Left renal pelvis (tissue), 4 donors: ENCODE results near the gene TNFRSF1A. TPM values are rescaled to one million over a fixed set of nuclear protein-coding genes. Genes with fewer than 3 reads are reported as not detected.
"Not testable (repeated sequence)": the region's sequence is repeated elsewhere in the genome, so short reads cannot be mapped to it uniquely, and the experiment has no call there.

Experiments used
- DNase-seq, 4 donors: peaks; one replicate each; pipeline ENCODE4 v3.0.0-alpha.2; 2013; ENCODE audit warnings: low read depth in 4 of 4, low spot score in 3 of 4
- polyA plus RNA-seq, 4 donors: library from polyadenylated mRNA; unstranded; fragments of 120-200 nt; gene quantifications; one replicate each; pipeline ENCODE4 v1.2.1, GENCODE V29; 2013; ENCODE audit not compliant: insufficient read length in 4 of 4

The TNFRSF1A gene
- polyA plus RNA-seq, 4 donors = 82.1 to 173 (median 109) TPM

DNA sequence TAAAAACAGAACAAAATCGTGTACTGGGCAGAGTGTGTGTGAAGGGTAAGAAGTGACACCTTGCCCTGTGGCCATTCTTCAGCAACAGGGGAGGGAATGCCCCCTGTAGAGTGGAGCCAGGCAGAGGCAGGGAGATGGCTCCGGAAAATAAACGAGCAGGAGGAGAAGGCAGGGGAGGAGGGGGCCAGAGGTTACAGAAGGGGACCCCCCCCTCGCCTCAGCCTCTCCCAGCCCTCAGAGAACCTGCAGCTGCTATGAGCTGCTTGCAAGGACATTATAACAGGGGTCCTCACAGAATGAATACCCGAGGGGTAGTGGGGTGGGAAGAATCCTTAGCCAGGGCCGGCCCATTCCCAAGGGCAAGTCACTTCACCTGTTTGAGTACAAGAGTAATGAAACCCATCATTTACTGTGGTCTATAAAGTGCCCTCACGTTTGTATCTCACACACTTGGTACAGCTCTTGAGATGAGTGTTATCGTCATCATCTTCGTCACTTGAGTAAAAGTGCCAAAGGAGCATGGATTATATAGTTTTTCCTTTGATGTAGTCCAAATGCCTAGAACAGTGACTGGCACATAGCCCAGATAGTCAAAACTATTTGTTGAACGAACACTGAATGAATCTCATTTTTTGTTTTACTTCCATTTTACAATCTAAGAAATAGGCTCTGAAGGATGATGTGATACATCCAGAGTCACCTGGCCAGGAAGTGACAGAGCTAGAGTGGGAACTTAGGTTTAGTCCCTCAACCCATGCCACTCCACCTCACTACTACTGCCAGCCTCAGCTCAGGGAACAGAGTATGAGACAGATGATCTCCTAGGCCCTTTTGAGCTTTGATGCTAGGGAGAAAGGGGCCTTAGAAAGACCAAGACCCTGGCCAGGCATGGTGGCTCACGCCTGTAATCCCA, 19.0 kb upstream of the TNFRSF1A start:
- DNase-seq = no peak

DNA sequence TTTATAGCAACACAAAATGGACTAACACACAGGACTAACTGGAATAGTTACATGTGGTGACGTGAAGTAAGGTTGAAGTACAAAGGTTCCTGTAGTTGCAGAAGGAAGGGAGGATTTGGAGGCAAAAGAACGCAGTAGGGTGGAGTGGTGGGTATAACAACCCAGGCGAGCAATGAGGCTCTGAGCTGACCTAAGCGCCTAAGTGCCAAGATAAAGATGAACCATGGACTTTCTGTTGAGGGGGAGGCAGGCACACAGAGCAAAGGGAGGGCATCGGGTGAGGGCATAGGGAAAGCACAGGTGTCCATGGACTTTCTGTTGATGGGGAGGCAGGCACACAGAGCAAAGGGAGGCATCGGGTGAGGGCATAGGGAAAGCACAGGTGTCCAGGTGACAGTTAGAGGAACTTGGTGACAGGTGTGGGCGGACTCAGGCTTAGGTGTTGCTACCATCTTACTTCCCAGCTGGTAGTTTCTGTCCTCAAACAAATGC, 18.2 kb upstream of the TNFRSF1A start:
- no peak for DNase-seq

DNA sequence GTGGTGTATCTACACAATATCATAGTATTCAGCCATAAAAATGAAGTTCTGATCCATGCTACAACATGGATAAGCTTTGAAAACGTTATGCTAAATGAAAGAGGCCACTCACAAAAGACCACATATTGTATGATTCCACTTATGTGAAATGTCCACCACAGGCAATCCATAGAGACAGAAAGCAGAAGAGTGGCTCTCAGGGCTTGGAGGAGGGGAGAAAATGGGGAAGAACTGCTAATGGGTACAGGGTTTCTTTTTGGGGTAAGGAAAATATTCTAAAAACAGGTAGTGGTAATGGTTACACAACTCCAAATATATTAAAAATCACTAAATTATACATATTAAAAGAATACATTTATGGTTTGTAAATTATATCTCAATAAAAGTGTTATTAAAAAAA, 17.0 kb upstream of the TNFRSF1A start:
- DNase-seq = no peak

DNA sequence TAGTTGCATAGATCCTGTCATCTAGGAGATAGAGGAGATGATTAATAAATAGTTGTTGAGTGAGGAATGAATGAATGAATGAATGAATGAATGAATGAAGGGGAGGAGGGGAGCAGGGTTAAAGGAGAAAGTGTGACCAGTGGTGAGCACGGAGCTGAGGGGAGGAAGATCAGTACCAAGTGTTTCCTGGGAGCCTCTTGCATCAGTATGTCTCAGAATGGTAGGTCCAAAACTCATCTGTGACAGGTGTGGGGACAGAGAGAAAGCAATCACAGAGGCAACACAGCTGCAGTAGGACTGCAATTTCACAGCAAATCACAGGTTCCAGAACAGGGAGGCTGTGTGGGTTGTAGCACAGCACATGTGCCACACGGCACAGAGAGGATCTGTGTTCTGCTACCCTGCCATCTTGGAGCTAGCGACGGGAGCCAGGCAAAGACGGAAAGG, 14.5 kb upstream of the TNFRSF1A start:
- no peak for DNase-seq

DNA sequence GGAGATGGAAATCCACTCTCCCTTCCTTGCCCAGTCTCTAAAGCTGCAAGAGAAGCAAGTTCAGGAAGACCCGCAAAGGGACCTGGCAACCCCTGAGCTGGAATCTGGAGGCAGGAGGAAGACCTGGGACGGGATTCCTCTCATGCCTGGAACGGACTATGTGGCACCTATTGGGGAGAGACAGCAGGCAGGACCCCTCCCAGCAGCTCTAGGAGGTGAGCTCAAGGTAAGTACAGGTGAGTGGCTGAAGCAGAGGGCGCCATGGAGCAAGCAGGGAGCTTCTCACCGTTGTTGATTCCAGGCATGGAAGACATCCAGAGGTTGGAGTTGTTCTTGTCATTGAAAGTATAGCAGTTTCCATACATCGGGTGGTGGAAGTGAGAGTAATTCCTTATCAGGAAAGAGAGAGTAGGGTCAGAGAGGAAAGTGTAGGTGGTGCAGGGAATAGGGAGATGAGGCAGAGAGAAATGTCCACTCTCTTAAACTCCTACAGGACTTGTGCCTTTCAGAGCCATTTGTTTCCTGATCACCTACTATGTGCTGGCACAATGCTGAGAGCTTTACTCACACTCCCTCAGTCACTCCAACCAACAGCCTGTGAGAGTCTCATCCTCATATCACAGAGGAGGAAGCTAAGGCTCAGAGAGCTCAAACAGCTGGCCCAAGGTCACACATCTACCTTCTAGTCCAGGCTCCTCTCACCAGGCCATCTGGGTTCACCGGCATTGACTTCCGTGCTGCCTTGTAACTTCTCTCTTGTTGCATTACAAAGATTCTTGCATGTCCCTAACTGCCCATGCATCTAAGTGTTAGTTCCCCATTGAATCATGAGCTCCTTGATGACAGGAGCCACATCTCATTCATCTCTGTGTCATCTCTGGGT, 13.9 kb upstream of the TNFRSF1A start:
- DNase-seq = no peak

DNA sequence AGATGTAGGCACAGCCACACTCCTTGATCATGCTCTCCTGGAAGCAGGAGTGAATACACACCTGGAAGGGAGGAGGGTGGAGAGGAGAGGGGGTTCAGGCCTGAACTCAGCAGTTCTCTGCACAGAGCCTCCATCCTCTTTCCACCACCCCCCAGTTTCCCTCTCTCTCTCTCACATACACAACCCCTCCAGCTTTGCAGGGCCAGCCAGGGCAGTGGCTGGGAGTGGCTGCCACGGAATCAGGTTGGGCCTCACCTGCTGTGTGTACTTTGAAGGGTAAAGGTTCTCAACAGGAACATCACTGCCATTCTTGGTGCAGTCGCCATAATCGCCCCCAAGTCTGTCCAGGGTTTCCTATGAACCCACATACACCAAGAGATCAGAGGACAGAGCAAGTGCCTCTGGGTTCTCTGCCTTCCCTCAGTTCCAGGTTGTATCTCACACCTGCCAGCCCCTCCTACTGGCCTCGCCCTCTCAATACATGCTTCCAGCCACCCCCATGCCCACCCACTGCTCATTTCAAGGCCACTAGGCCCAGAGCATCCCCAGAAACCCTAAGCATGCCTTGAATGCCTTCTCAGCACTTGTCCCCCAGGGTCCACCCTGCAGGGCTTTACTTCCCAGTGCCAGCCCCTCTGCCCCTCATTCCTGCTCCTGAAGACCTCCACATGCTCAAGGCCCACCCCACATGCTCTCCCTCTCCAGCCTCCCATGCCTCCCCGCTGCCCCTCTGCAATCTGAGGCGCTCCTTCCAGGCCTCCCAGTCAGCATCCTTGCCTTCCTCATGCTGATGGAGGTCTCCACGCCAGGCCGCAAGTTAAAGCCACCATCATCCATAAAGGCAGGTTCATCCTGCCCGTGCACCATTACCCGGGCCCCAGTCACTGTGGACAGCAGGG, 12.9 kb upstream of the TNFRSF1A start:
- DNase-seq = no peak

DNA sequence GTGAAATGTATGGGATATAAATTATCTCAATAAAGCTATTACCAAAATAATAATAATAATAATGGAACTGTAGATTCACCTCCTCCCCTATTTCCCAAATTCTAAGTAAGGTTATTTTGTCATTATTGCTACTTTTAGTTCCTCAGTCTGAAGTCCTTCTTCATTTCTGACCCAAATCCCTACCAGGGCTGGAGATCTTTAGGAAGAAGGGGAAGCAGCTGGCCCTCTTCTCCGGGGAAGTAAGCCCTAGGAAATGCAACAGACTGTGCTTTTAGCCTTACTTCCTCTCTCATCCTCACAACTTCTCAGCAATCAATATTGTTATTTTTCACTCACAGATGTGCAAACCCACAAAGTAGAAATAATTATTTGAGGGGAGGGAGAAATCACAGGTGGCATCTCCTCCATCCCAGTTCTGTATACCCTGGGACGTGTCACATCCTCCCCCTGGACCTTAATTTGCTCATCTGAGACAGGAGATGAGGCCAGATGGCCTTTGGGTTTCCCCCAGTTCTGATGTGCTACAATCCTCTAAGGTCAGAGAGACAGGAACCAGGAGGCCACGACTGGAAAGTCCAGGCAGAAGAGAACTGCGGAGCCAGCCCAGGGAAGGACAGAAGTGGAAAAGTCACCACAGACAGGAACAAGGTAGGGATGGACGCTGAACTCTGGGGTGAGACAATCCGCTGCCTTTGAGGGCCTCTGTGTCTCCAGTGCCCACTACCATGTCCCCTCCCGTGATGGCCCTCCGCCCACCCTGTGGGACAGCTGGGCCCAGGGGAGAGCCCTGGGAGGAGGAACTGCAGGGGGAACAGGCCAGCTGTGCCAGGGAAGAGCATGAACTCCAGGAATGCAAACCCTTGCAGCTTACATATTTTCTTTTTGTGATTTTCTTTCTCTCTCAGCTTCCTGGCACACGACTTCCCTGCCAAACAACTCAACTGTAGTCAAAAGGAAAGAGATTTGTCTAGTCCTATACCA, 10.6 kb upstream of the TNFRSF1A start:
- DNase-seq = no peak

DNA sequence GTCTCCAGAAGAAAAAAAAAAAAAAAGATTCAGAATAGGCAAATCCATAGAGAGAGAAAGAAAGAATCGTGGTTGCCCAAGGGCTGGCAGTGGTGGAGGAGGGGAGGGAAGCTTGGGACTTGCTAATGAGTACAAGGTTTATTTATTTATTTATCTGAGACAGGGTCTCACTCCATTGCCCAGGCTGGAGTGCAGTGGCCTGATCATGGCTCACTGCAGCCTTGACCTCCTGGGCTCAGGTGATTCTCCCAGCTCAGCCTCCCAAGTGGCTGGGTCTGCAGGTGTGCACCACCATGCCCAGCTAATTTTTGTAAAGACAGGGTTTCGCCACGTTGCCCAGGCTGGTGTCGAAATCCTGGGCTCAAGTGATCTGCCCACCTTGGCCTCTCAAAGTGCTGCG, 9.7 kb upstream of the TNFRSF1A start:
- no peak for DNase-seq

DNA sequence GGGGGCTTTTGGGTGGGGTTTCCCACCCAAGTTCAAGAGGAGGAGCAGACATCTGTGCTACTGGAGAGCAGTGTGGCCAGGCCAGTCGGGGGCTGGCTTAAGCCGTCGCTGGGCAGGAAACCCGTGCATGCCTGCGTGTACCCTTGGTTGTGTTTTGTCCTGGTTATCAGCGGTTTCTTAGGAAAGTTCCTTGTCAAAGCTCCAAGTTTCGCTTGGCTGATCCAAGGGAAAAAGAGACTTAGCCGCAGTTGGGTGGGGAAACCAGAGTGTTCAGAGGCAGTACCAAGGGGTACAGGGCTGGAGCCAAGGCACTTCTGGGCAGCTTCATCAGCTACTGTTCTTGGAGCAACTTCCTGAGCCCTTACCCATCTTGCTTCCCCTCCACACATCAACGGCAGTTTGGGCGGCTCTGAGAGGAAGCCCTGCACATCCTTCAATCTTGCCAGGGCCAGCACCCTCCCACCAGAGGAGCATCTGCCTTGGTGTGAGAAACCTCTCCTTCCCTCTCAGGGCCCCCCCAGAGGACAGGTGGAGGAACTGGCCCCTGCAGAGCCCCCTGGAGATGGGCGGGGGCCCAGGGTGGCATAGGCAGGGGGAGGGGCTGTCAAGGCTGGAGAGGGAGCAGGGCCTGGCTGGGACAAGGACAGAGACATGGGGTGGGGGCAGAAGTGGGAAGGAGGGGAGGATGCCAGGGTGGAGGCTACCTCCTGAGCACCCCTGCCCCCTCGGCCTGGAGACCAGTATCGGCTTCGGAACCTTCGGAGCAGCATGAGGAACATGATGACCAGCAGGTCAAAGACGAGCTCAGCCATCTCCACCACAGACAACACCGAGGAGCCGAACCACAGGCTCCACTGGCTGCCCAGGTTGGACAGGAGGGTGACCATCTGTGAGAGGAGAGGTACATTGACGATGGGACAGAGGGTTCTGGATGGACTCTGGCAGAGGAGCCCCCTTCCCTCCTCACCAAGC, 5.8 kb upstream of the TNFRSF1A start:
- no peak for DNase-seq

DNA sequence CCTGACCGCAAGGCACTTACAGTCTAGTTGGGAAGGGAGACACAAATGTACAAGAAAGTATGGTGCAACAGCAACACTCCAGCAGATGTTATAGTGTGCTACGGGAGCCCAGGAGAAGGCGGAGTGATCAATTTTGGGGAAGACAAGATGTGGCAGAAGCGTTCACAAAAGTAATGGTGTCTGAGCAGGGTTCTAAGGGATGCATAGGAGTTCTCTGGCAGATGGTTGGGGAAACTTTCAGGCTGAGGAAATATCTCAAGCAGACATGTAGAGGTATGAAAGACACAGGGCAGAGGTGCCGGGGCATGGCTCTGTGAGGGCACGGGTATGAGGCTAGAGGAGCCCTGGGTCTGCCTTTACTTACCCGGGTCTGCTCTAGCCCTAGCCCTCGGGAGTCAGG, 5.1 kb upstream of the TNFRSF1A start:
- DNase-seq = no peak

DNA sequence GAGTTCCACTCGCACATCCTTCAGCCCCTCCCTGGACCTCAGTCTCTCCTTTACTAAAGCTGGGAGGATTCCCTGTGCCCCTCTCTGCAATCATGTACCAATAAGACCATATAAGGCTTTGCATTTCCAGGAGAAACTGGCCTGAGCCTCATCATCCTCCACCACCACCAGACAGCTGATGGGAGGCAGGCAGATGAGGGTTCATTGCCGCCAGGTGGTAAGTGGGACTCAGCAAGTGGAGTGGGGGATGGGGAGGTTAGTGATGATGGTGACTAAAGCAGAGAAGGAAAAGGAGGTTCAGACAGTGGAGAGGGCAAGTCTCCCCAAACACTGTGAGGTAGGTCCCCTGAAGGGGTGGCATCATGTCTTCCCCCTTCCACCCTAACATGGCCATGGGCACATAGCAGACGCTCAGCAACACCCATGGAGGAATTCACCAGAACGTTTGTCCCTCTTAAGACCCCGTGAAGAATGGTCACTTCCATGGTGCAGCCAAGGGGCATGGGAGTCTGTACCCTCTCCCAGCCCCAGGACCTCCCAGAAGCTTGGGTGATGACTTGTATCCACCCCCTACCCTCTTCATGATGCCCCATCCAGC, 4.5 kb upstream of the TNFRSF1A start:
- no peak for DNase-seq

DNA sequence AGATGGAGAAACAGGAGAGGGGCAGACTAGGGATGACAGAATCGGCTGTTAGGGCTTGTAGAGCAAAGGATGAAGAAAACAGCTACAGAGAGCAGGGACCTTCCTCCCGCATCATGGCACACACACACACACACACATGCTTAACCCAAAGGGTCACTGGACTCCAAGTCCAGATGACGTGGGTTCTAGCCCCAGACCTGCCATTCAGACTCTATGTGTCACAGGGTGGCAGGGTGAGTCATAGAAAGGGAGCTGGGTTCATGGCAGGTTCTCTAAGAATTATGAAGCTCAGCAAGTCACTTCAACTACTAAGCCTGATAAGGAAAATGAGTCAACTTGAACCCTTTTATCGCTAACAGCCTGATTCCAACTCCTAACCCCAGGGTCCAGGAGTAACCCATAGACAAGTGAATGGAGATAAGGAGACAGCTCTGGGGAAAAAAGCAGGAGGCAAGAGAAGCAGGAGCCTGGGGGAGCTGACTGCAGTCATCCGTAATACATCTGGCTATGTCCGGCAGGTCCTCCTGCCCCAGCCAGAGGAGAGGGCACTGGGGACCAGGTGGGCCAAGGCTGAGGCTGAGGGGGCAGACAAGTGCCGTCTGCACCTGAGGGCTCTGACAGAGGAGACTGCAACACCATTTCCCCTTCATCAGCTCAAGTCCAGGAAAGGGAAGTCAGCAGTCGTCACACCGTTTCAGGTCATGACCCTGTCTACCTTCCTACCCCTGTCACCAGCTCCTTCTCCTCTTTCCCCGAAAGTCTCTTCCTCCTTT, 3.6 kb upstream of the TNFRSF1A start:
- no peak for DNase-seq

DNA sequence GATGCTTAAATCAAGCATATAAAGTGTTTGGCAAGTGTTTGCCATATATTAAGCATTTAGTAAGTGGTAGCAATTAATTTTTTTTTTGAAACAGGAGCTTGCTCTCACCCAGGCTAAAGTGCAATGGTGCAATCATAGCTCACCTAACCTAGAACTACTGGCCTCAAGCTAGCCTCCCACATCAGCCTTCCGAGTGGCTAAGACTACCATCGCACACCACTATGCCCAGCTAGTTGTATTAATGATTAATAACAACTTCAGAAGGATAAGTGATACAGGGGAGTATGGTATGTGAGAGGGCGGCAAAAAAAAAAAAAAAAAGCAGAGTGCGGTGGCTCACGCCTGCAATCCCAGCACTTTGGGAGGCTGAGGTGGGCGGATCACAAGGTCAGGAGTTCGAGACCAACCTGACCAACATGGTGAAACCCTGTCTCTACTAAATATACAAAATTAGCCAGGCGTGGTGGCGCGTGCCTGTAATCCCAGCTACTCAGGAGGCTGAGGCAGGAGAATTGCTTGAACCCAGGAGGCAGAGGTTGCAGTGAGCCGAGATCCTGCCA, 2.3 kb upstream of the TNFRSF1A start:
- not testable (repeated sequence) for DNase-seq

DNA sequence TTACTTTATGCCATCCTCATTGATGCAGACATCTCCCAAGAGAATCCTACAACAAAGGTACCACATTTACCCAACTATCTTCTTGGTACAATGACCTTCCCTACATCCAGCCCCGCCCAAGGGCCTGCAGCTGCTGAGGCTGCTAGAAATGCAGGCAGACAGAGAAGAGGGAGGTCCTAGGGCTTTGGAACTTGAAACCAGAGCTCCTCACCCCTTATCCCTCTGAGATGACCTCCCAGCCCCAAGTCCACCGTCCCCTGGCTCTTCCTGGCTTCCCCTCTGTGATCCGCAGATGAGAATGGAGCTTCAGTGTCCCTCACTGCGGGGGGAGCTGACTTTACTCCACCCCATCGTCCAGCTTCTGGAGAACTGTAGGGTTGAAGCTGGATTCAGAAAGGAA, 1.6 kb upstream of the TNFRSF1A start:
- DNase-seq = no peak

DNA sequence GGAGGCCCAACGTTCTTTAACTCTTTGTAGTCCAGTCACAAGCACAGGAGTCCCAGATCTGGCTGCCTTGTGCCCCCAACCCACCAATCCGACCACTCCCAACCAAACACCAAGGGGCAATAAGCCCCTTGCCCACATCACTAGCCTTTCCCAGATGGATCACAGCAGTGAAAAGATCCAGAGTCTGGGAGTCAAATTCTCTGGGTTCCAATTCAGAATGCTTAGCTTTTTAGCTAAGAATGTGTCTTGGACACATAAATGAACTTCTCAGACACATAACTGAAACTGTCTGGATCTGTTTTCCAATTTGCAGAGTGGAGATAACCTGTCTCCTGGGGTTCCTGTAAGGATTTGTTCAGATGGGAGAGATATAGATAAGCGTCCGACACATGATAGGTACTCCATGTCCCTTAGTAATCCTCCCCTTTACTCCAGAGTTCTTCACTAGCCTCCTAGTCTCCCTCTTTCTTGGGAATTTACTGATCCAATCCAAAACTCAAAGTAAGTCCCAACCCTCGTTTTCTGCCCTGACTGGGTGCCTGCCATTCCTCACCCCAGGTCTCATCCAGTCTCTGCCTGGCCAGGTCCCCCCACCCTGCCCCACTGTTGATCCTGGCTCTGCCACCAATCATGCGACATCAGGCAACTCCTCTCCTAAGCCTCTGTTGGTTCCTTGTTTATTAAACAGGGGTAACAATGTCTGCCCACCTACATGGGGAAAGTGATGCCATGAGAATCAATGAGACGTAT, 439 bp upstream of the TNFRSF1A start:
- no peak for DNase-seq
